GM21526 (cell line): ENCODE measurements around the gene RPL35A.
"Not testable (repeated sequence)": the region's sequence is repeated elsewhere in the genome, so short reads cannot be mapped to it uniquely, and the experiment has no call there.

Experiments used
- ATAC-seq: cut with Tn5 transposase; IDR thresholded peaks from one replicate; pipeline ENCODE4 v1.9.1; 2021; ENCODE audit warnings: moderate library complexity; ENCODE audit not compliant: unreplicated experiment, low FRiP score

Gene RPL35A

DNA sequence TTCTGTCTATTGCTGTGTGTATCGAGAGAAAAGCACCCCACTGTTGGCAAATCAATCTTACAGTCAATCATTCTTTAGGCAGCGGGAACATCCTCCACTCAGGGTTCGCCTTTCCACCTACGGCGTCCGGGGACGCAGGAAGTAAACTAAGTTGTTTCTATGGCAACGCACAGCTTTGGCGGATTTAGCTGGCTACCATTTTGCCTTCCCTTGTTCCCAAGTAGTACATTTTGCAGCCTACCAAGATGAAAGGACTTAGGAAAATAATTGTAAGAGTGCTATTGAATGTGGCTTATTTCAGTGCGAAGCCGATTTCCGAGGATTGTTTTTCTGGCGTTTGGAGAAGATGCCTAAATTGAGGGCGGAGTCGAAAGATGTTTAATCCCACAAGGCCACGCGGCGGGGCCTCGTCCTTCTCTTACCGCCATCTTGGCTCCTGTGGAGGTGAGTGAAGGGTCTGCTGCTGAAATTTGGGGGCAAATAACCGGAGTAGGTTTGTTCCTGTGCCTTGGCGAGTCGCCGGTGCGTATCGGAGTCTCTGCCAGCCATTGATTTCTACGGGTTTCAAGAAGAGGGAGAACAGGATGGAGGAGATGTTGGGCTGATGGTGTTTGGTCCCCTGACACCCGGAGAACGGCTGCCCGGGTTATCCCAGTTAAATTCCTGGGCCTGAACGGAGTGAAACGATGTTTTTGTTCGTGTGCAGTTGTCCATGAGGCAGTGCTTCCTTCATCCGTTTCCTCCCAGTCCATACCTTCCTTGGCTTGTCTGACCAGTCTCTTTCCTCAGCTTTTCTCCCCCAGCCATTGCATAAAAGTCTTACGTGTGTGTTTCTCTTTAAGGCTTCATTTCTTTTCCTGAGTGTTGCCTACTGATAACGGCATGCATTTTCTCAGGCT is at the start of gene RPL35A:
TSS of gene RPL35A (plus strand) at position 413 of the 899 bp plus-strand sequence. CDS start 778 bp downstream, outside the sequence.
- ATAC-seq = peak; percentile 87

DNA sequence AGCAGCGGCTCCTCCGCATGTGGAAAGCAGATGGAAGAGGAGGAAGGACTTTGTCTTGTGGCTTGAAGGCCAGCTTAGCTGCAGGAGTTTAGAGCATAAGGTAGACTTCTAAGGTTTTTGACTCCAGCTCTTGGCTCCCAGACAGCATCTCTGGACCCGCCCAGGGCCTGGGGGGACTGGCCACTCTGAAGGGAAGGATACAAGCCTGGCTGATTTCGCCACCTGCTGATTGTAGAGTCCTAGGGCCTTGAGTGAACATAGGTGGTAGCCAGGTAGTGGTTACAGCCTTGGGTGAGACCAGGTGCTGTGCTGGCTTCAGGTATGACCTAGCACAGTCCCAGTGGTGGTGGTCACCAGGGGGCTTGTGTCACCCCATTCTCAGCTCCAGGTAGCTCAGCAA is 48.4 kb upstream of the RPL35A start:
- no peak for ATAC-seq

DNA sequence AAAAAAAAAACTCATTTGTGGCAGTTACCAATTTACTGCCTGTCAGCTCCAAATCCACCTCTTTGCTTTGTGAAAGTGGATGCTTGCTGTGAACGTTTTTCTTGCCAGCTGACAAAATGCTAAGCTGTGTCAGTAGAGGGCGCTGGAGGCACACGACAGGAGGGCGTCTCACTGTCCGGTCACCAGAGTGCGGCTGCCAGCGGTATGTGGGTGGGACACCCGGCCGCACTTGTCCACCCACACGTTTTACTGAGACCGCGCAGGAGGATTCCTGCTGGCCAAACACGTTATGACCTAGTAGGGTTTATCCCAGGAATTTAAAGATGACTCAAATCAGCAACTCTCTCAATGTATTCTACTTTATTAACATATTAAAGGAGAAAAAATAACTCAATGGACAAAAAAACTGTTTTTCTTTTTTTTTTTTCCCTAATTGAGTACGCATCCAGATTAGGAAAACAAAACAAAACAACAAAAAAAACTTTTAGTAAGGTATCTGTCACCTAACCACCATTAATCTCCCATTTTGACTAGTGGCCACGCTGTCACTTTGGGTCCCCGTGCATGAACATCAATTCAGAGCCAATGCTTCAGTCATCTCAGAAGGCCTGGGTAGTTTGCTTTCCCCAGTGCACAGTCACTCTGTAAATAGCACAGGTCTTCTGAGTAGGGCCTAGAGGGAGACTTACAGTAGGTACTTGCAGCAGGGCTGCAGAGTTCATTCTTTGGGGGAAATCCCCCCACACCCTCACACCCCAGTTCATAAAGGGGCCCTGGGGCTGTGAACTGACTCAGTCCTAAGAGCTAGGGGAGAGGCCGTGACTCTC is 43.8 kb upstream of the RPL35A start:
- peak; percentile 77 for ATAC-seq

DNA sequence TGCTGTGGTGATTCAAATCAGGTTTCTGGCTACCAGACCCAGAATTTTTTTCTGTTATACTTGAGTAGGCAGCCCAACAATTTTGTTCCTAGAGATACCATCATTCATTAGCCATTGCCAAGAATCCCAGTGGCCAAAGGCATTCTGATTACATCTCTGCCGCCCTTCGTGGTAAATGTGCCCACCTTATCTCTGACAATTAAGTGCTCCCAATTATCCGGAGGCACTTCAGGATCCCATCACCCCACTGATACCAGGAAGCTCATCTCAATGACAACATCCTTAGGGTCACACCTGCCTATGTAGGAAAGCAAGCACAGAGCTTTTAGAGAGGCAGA is 43.2 kb upstream of the RPL35A start:
- ATAC-seq = no peak

DNA sequence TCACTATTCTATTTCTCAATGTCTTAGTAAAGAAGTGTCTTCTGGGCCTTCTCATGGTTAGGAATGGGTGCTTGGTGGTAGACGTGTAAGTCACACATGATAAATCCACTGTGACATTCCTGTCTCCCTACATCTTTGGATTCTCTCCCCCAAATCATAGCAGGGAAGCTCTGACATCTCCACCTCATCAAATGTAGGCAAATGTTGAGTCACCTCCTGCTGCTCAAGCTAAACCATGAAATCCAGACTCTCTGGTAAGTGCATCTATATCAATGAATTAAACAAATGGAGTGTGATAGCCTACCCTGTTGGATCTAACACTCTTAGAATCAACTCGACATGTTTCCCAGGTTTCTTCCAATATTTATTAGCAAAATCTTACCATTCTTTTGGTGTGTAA is 42.8 kb upstream of the RPL35A start:
- no peak for ATAC-seq

DNA sequence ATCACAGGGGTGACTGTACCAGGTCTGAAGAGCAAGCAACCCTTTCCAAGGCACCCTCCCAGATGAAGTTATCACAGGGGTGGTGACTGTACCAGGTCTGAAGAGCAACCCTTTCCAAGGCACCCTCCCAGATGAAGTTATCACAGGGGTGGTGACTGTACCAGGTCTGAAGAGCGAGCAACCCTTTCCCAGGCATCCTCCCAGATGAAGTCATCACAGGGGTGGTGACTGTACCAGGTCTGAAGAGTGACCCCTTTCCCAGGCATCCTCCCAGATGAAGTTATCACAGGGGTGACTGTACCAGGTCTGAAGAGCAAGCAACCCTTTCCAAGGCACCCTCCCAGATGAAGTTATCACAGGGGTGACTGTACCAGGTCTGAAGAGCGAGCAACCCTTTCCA is 41.4 kb upstream of the RPL35A start:
- ATAC-seq = not testable (repeated sequence)

DNA sequence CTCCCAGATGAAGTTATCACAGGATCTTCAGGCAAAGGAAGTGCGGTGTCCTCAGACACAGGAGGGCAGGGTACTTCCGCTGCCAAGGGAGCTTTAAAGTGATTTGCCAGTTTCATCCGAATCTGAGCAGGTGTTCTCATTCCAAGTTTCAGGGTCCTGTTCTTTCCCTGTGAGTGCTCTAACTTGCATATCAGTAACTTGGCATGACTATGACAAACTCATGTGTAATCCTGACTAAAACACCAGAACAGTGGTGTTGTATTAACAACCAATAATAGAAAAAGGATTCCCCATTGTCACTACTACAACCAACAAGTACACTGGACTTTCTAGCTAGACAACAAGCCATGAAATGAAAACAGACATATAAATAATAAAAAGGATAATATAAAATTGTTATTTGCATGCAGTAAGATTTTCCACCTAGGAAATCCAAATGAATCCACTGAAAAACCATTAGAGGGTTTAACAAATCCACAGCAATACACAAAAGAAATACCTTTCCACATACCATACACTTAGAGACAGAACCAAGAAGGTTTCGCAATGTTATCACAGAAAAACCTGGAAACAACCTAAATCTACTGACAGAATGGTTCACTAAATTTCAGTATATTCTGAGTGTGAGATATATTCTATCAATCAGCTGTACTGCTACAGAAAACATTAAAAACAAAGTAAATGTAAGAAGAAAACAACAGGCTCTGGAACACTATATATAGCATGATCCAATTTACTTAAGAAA is 40.9 kb upstream of the RPL35A start:
- ATAC-seq = no peak

DNA sequence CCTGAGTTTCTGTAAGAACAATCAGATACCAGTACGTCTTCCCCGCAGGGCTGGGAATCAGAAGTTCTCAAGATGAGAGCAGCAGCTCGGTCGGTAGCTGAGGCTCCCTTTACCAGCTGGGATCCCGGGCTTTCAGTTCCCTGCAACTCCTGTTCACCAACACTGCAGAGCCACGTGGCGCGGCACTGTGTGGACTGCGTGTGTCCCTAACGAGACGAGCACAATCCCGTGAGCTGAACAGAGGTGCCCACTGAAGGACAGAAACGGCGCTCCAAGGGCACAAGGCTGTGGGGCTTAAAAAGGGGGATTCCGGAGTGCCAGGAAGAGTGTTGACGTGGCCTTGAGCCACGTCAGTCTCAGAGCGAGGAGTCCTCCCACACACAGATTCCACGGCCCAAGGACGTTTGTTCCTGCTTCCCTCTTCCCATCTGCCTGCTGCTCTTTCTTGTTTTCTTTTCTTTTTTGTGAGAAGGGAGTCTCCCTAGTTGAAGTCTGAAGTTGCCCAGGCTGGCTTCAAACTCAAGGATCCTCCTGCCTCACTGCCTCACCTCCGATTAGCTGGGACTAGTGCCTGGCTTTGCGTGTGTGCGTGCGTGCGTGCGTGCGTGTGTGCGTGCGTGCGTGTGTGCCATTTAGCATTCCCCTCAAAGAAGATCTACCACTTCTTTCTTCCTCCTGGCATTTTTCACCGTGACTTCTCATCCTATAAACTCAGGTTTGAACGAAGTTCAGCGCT is 37.1 kb upstream of the RPL35A start:
- no peak for ATAC-seq

DNA sequence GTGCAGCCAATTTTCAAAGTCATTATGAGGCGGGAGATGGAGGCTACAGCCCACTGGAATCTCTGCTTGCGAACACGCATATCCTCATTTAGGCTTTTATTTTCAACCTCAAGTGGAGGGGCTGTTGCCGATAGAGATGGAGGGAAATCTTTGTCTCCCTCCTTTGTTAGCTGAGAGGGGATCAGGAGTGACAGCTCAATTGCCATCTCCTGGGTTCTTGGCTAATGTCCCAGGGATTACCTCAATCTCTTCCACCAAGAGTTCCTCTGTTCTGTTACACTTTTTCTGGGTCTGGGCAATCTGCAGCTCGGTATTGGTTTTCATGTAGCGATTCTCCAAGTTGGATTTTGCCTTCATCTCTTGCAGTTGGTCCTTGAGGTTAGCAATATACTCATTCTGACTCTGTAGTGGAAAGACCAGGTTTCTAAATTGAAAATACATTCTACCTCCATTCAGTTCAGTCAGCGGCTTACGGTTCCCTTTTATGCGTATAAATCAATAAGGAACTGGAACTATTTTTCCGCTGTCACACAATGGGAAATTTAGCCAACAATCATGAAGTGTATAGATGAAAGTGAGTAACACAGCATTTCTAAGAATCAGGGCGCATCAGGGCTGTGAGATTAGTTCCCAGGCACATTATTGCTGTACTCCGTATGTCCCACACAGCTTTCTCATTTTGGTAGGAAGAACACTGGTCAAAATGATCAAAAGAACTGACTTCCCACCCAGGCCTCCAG is 36.2 kb upstream of the RPL35A start:
- ATAC-seq = no peak

DNA sequence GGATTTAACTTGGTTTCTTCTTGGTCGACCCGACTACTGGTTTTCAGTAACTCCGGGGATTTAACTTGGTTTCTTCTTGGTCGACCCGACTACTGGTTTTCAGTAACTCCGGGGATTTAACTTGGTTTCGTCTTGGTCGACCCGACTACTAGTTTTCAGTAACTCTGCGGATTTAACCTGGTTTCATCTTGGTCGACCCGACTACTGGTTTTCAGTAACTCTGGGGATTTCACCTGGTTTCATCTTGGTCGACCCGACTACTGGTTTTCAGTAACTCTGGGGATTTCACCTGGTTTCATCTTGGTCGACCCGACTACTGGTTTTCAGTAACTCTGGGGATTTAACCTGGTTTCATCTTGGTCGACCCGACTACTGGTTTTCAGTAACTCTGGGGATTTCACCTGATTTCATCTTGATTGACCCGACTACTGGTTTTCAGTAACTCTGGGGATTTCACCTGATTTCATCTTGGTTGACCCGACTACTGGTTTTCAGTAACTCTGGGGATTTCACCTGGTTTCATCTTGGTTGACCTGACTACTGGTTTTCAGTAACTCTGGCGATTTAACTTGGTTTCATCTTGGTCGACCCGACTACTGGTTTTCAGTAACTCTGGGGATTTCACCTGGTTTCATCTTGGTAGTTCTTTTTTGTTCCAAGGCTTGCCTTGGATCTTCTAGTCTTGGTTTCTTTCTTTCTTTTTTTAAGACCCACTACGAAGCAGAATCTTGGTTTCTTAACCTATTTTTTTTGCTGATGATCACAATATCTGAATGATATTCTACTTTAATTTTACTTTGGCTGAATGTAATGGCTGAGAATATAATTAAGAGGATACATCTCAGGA is 28.3 kb upstream of the RPL35A start:
- not testable (repeated sequence) for ATAC-seq

DNA sequence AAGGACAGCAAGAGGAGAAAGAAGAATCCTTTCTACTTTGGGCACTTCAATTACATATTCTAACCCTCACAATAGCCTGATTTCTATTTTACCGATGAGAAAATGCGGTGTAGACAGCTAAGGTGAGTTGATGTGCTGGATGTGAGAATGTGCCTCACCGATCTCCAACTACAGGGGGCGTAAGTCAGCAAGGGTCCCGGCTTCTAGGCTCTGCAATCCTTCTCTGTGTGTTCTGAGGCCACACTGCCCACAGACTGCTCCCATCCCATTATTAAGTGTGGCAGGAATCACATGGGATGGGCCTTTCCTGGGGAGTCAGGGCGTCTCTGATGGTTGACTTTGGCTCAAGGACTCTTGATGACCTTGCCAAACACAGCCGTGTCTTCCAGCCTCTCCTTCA is 23.6 kb upstream of the RPL35A start:
- ATAC-seq = no peak

DNA sequence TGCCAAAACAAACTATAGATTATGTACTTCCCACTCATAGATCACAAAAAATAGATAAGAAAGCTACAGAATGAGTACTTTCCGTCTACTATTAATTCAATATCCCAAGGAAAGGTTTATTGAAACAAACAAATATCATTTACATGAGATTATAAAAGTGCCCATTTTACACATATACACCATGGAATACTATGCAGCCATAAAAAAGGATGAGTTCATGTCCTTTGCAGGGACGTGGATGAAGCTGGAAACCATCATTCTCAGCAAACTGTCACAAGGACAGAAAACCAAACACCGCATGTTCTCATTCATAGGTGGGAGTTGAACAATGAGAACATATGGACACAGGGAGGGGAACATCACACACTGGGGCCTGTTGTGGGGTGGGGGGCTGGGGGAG is 22.4 kb upstream of the RPL35A start:
- ATAC-seq = not testable (repeated sequence)

DNA sequence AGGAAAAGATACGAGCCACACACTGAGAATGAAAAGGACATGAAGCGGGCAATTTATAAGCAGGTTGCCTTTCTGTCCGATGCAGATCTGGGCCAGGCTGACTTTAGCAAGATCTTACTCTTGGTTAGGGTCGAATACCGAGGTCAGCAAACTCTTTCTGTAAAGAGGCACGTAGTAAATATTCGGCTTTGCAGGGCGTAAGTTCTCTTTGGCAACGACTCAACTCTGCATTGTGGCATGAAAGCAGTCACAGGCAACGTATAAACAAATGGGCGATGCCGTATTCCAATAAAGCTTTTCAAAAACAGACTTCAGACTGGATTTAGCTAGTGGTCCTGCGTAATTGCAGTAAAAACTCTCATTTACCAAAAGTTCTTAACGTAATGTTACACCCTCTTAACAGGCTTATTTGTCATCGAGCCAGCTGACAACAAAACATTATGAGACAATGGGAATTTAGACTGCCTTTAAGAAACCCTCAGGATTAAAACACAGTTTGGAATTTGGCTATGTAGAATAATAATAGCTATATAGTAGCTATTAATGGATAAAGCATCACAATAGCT is 13.1 kb upstream of the RPL35A start:
- ATAC-seq = no peak

DNA sequence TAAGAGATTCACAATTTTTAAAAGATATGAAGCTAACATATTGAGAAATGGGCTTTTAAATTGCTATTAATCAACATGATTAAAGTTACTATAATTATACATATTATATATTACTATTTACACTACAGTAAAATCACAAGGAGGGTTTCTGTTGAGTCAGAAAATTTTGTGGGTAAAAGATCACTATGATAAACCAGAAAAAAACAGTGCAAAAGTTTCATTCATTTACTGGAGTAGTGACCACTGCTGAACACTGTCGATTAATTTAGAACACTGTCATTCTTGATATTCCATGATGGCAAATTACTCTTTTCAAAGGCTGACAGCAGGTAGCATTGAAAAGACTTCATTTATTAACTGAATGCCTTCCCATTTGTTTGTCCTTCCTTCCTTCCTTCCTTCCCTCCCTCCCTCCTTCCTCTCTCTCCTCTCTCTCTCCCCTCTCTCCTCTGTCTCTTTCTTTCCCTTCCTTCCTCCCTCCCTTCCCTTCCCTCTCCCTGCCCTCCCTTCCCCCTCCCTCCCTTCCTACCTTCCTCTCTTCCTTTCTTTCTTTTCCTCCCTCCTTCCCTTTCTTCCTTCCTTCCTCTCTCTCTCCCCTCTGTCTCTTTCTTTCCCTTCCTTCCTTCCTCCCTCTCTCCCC is 9.1 kb upstream of the RPL35A start:
- ATAC-seq = no peak

DNA sequence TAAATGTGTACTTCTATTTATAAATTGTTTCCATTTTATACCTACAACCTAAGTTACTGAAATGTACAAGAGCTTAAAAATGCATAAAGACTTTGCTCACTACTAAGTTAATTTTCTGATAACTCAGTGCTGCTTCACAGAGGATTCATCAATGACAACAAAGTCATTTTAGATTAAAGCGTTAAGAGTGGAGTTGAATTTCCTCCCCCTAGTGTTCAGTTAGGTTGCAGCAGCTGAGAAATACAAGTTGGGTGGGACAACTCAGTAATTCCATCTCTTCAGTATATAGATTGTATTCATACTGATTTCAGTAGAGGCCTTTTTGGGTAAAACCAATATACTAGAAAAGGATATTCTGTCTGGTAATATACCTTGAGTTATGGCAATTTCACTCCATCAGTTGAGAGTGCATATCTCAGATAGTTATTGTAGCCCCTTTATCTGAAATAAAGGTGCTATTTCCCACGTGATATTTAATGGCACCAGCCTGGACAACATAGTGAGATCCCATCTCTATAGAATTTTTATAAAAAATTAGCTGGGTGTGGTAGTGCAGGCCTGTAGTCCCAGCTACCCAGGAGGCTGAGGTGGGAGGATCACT is 6.9 kb upstream of the RPL35A start:
- no peak for ATAC-seq

DNA sequence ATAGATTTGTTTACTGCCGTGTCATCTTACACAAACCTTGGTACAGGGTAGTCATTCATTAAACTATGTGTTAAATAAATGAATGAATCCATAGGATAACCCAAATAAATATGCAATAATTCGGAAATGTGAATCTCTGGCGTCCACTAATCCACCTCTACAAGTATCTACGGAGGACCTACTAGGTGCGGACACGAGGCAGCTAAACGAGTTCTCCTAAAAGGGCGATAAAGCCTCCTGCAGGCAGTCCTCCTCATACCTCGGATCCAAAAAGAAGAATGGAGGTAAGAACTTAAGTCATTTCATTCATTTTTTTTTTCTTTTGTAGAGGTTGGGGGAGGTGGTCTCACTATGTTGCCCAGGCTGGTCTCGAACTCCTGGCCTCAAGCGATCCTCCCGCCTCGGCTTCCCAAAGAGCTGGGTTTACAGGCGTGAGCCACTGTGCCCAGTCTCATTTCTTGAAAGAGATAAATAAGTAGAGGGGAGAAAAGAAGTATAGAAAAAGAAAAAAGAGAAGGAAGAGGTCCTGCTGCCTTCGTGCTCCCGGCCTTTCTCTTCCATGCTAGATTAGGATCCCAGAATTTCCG is 706 bp upstream of the RPL35A start:
- no peak for ATAC-seq

DNA sequence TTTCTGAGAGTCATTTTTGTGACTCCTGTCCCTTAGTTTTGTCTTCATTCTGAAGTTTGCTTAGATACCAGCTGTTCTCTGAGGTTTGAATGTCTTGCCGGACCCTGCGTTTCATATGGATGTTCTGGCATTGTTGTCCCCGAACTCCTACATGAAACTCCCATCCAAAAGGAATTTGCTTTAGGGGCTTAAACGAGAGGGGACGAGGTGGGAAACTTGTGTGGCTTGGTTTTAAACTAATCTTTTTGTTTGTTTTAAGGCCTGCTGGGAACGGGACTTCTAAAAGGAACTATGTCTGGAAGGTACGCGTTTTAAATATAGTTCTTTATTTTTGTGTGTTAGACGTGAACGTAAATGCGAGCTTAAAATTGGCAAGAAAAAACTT is 679 bp downstream of the RPL35A start:
- ATAC-seq = no peak
